ENCODE results near the gene CD81. TPM values are rescaled to one million over a fixed set of nuclear protein-coding genes. Genes with fewer than 3 reads are reported as not detected.
A peak's percentile ranks its signal among the peaks of the same experiment; 100 is the strongest.

CD81 gene
- total and polyA plus RNA-seq, 10 of the 15 experiments (the other 5 are each of a cell fraction or from before 2014, with no cell fraction given) = 2.0 to 145 (median 57.2) TPM

GRCh38 chr11:2385156-2386151 is 8.3 kb downstream of the CD81 start (continued):
- TF ChIP-seq REST (IDR thresholded peaks at IDR 0.05; ENCODE audit: low read depth, low read length) = no peak
- no peak for TF ChIP-seq IKZF1 (conservative IDR thresholded peaks at IDR 0.05)
- no peak for TF ChIP-seq STAT3 (IDR thresholded peaks at IDR 0.05; ENCODE audit: low read depth, low read length)
- no peak for TF ChIP-seq SREBF2 (IDR thresholded peaks at IDR 0.05; ENCODE audit: low read length)
- TF ChIP-seq SMC3 (IDR thresholded peaks at IDR 0.05; ENCODE audit: borderline replicate concordance, low read length) = no peak
- TF ChIP-seq ELK1 (IDR thresholded peaks at IDR 0.05; ENCODE audit: low read depth, low read length) = no peak
- TF ChIP-seq ZNF592 (IDR thresholded peaks at IDR 0.05) = no peak
- no peak for TF ChIP-seq ZNF217 (IDR thresholded peaks at IDR 0.05)
- no peak for TF ChIP-seq RELA (IDR thresholded peaks at IDR 0.05; ENCODE audit: borderline replicate concordance, partially characterized antibody)
- no peak for TF ChIP-seq FOXK2 (IDR thresholded peaks at IDR 0.05)
- TF ChIP-seq ASH2L (IDR thresholded peaks at IDR 0.05; ENCODE audit: borderline replicate concordance, low read depth) = no peak
- no peak for TF ChIP-seq ATF3 (IDR thresholded peaks at IDR 0.05; ENCODE audit: borderline replicate concordance, extremely low read depth, low read depth, low read length)
- TF ChIP-seq SMAD1 (IDR thresholded peaks at IDR 0.05; ENCODE audit: low read depth, partially characterized antibody) = no peak
- no peak for TF ChIP-seq HDGF (IDR thresholded peaks at IDR 0.05)
- peak; percentile 83 for TF ChIP-seq RUNX3 (IDR thresholded peaks at IDR 0.05; ENCODE audit: low read length)
- TF ChIP-seq RBBP5 (conservative IDR thresholded peaks at IDR 0.05) = no peak
- TF ChIP-seq IKZF2 (IDR thresholded peaks at IDR 0.05) = no peak; a peak in 1 of 4 replicates
- no peak for TF ChIP-seq SUZ12 (IDR thresholded peaks at IDR 0.05; ENCODE audit: unreplicated experiment)
- TF ChIP-seq FOS (IDR thresholded peaks at IDR 0.05; ENCODE audit: borderline replicate concordance, extremely low read depth, insufficient read length) = no peak

Measured in GM12878 (cell line).